Erythroblast (primary cell): Measurements from ENCODE around the gene FIBP.

Experiments
- GATA1 ChIP-seq: IDR thresholded peaks from 2 replicates; pipeline ENCODE4 v1.6.1; 2011; ENCODE audit warnings: low read depth, mild to moderate bottlenecking, control low read depth, low read length, moderate library complexity
- POLR2A ChIP-seq: IDR thresholded peaks from 2 replicates; pipeline ENCODE4 v1.6.1; 2011; ENCODE audit warnings: mild to moderate bottlenecking, low read length

DNA sequence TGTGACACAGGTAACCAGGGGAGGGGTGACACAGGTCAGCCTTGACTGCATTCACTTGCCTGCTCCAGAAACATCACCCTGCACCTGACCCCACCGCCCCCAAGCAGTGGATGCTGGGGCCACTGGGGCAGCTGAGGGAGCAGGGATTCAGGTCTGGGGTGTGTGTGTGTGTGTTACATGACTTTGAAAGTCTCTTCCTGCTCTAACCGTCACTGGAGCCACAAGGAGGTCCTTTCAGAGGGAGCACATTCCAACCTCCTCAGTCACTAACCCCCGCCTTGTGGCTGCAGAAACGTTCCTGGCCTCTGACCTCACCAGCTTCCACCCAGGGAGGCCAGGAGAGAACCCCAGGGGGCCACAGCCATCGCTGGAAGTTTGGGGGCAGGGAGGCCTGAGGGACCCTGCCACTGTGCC, 14.8 kb upstream of the FIBP start:
- TF ChIP-seq POLR2A (no peak), GATA1 (no peak)
